Mesenchymal stem cell (in vitro differentiated cells and primary cell): ENCODE results near the gene XG.

Experiments used
- DNase-seq: peaks from one replicate; pipeline ENCODE4 v3.0.0-alpha.2; 2013
- H2AFZ ChIP-seq: one replicate; pipeline ENCODE4 v1.6.1; 2013; ENCODE audit warnings: low read depth, mild to moderate bottlenecking, control low read depth, inconsistent platforms, low read length, moderate library complexity
- H2AK5ac ChIP-seq: 2 replicates; pipeline ENCODE4 v1.6.1; 2013; ENCODE audit warnings: low read length, moderate library complexity, mild to moderate bottlenecking, inconsistent platforms; ENCODE audit not compliant: severe bottlenecking
- H2BK120ac ChIP-seq: one replicate; pipeline ENCODE4 v1.6.1; 2013; ENCODE audit warnings: low read depth, mild to moderate bottlenecking, inconsistent platforms, low read length, moderate library complexity
- H2BK12ac ChIP-seq, 2 experiments: one replicate each; pipeline ENCODE4 v1.6.1; 2013; ENCODE audit warnings: inconsistent platforms in 2 of 2, low read length in 2 of 2, mild to moderate bottlenecking in 2 of 2, moderate library complexity in 2 of 2, control low read depth in 1 of 2
- H2BK15ac ChIP-seq: one replicate; pipeline ENCODE4 v1.6.1; 2013; ENCODE audit warnings: mild to moderate bottlenecking, low read depth, inconsistent platforms; ENCODE audit not compliant: poor library complexity, severe bottlenecking
- H2BK5ac ChIP-seq: 2 replicates; pipeline ENCODE4 v1.6.1; 2013; ENCODE audit warnings: low read depth, mild to moderate bottlenecking, low read length, control low read depth, inconsistent platforms; ENCODE audit not compliant: poor library complexity, severe bottlenecking
- H3K14ac ChIP-seq, 2 experiments: one replicate each; pipeline ENCODE4 v1.6.1; 2013; ENCODE audit warnings: inconsistent platforms in 2 of 2, low read length in 2 of 2, control low read depth in 1 of 2, mild to moderate bottlenecking in 1 of 2, moderate library complexity in 1 of 2
- H3K18ac ChIP-seq, 2 experiments: one replicate each; pipeline ENCODE4 v1.6.1; 2013; ENCODE audit warnings: inconsistent platforms in 2 of 2, low read length in 2 of 2, control low read depth in 1 of 2, low read depth in 1 of 2, mild to moderate bottlenecking in 1 of 2
- H3K23ac ChIP-seq, 2 experiments: one replicate each; pipeline ENCODE4 v1.6.1; 2013; ENCODE audit warnings: inconsistent platforms in 2 of 2, low read length in 2 of 2, mild to moderate bottlenecking in 2 of 2, moderate library complexity in 2 of 2, control low read depth in 1 of 2
- H3K27ac ChIP-seq: 2 replicates; pipeline ENCODE4 v1.5.1; 2013; ENCODE audit warnings: mild to moderate bottlenecking, moderate library complexity, low read length, control low read depth, inconsistent platforms; ENCODE audit not compliant: poor library complexity, severe bottlenecking
- H3K27me3 ChIP-seq, 2 experiments: 2 replicates each; pipeline versions ENCODE4 v1.6.1 to v1.7.0; 2013; ENCODE audit warnings: low read length in 2 of 2, mild to moderate bottlenecking in 2 of 2, moderate library complexity in 2 of 2, control low read depth in 1 of 2, inconsistent platforms in 1 of 2; ENCODE audit not compliant: control insufficient read depth in 1 of 2, insufficient read depth in 1 of 2
- H3K36me3 ChIP-seq, 2 experiments: 2 replicates each; pipeline versions ENCODE4 v1.6.1 to v1.7.0; 2013; ENCODE audit warnings: low read length in 2 of 2, control low read depth in 1 of 2, inconsistent platforms in 1 of 2, low read depth in 1 of 2, mild to moderate bottlenecking in 1 of 2; ENCODE audit not compliant: insufficient read depth in 2 of 2, control insufficient read depth in 1 of 2
- H3K4ac ChIP-seq, 2 experiments: one replicate each; pipeline ENCODE4 v1.6.1; 2013; ENCODE audit warnings: inconsistent platforms in 2 of 2, low read length in 2 of 2, mild to moderate bottlenecking in 2 of 2, moderate library complexity in 2 of 2, control low read depth in 1 of 2, low read depth in 1 of 2
- H3K4me1 ChIP-seq: 2 replicates; pipeline ENCODE4 v1.6.1; 2013; ENCODE audit warnings: low read depth, low read length, control low read depth; ENCODE audit not compliant: control insufficient read depth, insufficient read depth
- H3K4me2 ChIP-seq: 2 replicates; pipeline ENCODE4 v1.6.1; 2013; ENCODE audit warnings: low read length, mild to moderate bottlenecking, inconsistent platforms; ENCODE audit not compliant: poor library complexity, severe bottlenecking
- H3K4me3 ChIP-seq, 2 experiments: 2 replicates each; pipeline versions ENCODE4 v1.5.1 to v1.7.0; 2013; ENCODE audit warnings: low read length in 2 of 2, mild to moderate bottlenecking in 2 of 2, control low read depth in 1 of 2, low read depth in 1 of 2; ENCODE audit not compliant: insufficient read depth in 1 of 2
- H3K79me1 ChIP-seq: replicated peaks from 2 replicates; pipeline ENCODE4 v1.6.1; 2013; ENCODE audit warnings: mild to moderate bottlenecking, control low read depth, low read length, inconsistent platforms; ENCODE audit not compliant: poor library complexity, severe bottlenecking
- H3K9ac ChIP-seq: 2 replicates; pipeline ENCODE4 v1.7.0; 2013; ENCODE audit warnings: mild to moderate bottlenecking, low read length, moderate library complexity
- H3K9me3 ChIP-seq: 2 replicates; pipeline ENCODE4 v1.7.0; 2013; ENCODE audit warnings: mild to moderate bottlenecking, low read length; ENCODE audit not compliant: control insufficient read depth
- H4K8ac ChIP-seq: one replicate; pipeline ENCODE4 v1.6.1; 2013; ENCODE audit warnings: inconsistent platforms, mild to moderate bottlenecking, low read length, moderate library complexity
- H4K91ac ChIP-seq: one replicate; pipeline ENCODE4 v1.6.1; 2013; ENCODE audit warnings: mild to moderate bottlenecking, low read length, inconsistent platforms
- WGBS: methylation state at CpG from one replicate; pipeline ENCODE4 v1.1.7; 2013; ENCODE audit warnings: mixed read lengths; 5-methylcytosine and 5-hydroxymethylcytosine counted together

XG gene

DNA sequence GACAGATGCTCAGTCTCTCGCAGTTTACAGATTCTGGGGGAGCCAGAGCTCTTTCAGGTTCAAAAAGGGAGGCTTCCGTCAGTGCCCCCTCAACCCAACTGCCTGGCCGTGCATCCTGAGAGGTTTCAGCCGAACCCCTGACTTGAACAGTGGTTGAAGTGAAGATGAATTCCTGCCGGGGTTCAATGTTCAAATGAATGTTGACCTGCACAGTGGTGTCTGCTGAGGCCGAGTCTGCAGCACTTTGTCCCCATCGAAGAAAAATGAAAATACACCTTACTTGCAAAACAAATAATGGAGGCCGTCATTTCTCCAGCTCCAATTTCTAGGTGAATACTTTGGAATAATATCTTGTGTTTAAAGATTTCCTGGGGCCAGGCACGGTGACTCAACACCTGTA is 110.6 kb downstream of the XG start:
- no peak overlapping the region for H3K14ac ChIP-seq
- WGBS: 72% methylated on average over 5 of the region's 9 CpGs
- H3K4me3 ChIP-seq: no peak overlapping the region

DNA sequence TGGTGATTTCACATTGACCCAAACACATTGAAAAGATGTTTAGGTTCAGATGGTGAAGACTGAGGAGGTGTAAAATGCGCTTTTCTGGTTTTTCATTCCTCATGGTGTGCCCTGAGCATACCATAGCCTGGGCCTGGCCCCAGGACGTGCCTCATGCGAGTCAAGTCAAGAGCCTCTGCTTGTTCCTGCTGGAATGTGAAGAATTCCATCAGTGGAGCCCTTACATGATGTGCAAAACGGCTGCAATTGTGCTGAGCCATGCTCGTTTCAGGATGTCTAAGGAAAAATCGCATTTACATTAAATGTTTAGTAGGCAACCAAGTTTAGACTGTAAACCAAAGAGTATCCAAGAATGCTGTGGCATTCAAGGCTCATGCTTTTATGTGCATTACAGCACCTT is 111.8 kb downstream of the XG start:
- H3K9ac ChIP-seq: no peak overlapping the region
- H3K4me2 ChIP-seq: no peak overlapping the region
- H2AK5ac ChIP-seq: no peak overlapping the region
- peak overlapping the region; percentile 38 for H3K27ac ChIP-seq
- peak overlapping the region in 1 of 2 experiments; percentile 24 for H3K18ac ChIP-seq
- peak; percentile 31 for DNase-seq
- H3K9me3 ChIP-seq: no peaks in the 10 kb centered on the region
- no peak overlapping the region for H2BK5ac ChIP-seq
- no peak overlapping the region for H3K4ac ChIP-seq
- H2BK120ac ChIP-seq: no peak overlapping the region
- peaks cover 2% of the 10 kb centered on the region for H3K4me1 ChIP-seq
- no peak overlapping the region for H3K23ac ChIP-seq
- 26% methylated on average over 3 of the region's 6 CpGs for WGBS
- H4K91ac ChIP-seq: no peak overlapping the region
- no peak overlapping the region for H2BK12ac ChIP-seq
- no peaks in the 10 kb centered on the region for H3K79me1 ChIP-seq
- no peak overlapping the region for H2AFZ ChIP-seq
- peaks cover 0 to 10% of the 10 kb centered on the region in 2 experiments for H3K36me3 ChIP-seq
- no peak overlapping the region for H2BK15ac ChIP-seq
- H3K14ac ChIP-seq: no peak overlapping the region
- no peaks in the 10 kb centered on the region for H3K27me3 ChIP-seq
- no peak overlapping the region for H3K4me3 ChIP-seq
- no peak overlapping the region for H4K8ac ChIP-seq

More for the DNA sequence above, 110.6 kb downstream of the XG start:
- peaks cover 0 to 10% of the 10 kb centered on the region in 2 experiments for H3K36me3 ChIP-seq
- no peak overlapping the region for H3K4me2 ChIP-seq
- H3K9ac ChIP-seq: no peak overlapping the region
- no peak overlapping the region for H2AFZ ChIP-seq
- DNase-seq: no peak
- no peak overlapping the region for H3K27ac ChIP-seq
- no peak overlapping the region for H4K91ac ChIP-seq
- H3K27me3 ChIP-seq: no peaks in the 10 kb centered on the region
- H2BK5ac ChIP-seq: no peak overlapping the region
- H3K4ac ChIP-seq: no peak overlapping the region
- no peak overlapping the region for H3K23ac ChIP-seq
- no peaks in the 10 kb centered on the region for H3K79me1 ChIP-seq
- no peak overlapping the region for H2BK15ac ChIP-seq
- H4K8ac ChIP-seq: no peak overlapping the region
- H3K4me1 ChIP-seq: peaks cover 2% of the 10 kb centered on the region
- no peak overlapping the region for H2AK5ac ChIP-seq
- H3K18ac ChIP-seq: no peak overlapping the region
- H2BK120ac ChIP-seq: no peak overlapping the region
- no peak overlapping the region for H2BK12ac ChIP-seq
- no peaks in the 10 kb centered on the region for H3K9me3 ChIP-seq
